Naive thymus-derived CD4-positive, alpha-beta T cell (primary cell): ENCODE results near the gene JMJD6. TPM values are rescaled to one million over a fixed set of nuclear protein-coding genes. Genes with fewer than 3 reads are reported as not detected.
"Not testable (repeated sequence)": the region's sequence is repeated elsewhere in the genome, so short reads cannot be mapped to it uniquely, and the experiment has no call there.

Source experiments
- ATAC-seq: fragments of 150-1000 bp; cut with Tn5 transposase; 2 replicates; pipeline ENCODE4 v1.10.0; 2021; ENCODE audit warnings: mild to moderate bottlenecking, moderate library complexity
- CTCF ChIA-PET: fragments of 350-600 bp; sonication (Branson Sonifier 250); formaldehyde crosslinking; loops from one replicate; lab custom pipeline; 2021; ENCODE audit warnings: antibody characterized with exemption; lab: Charles Lee
- POLR2A ChIA-PET: fragments of 350-600 bp; sonication (Branson Sonifier 250); formaldehyde crosslinking; loops from one replicate; lab custom pipeline; 2021; ENCODE audit warnings: antibody characterized with exemption, inconsistent platforms; lab: Charles Lee
- DNase-seq, 9 donors: peaks; one replicate each; pipeline versions ENCODE4 v3.0.0 to v3.0.0-alpha.2; 2020 to 2022; ENCODE audit warnings: mixed read lengths in 1 of 9
- H3K27ac ChIP-seq: one replicate; pipeline ENCODE4 v1.7.0; 2013; ENCODE audit warnings: mild to moderate bottlenecking, low read depth, low read length, moderate library complexity
- H3K27me3 ChIP-seq, 2 donors: one replicate each; pipeline ENCODE4 v1.7.0; 2013; ENCODE audit warnings: low read length in 2 of 2, mild to moderate bottlenecking in 2 of 2, moderate library complexity in 2 of 2; ENCODE audit not compliant: control insufficient read depth in 2 of 2, insufficient read depth in 2 of 2
- H3K36me3 ChIP-seq, 3 experiments: 1 replicate in 2 of 3; 2 replicates in 1 of 3; pipeline ENCODE4 v1.7.0; 2013; ENCODE audit warnings: low read length in 3 of 3, mild to moderate bottlenecking in 3 of 3, moderate library complexity in 1 of 3; ENCODE audit not compliant: insufficient read depth in 3 of 3, control insufficient read depth in 2 of 3
- H3K4me1 ChIP-seq, 2 donors: one replicate each; pipeline ENCODE4 v1.7.0; 2013; ENCODE audit warnings: low read length in 2 of 2, mild to moderate bottlenecking in 2 of 2, moderate library complexity in 1 of 2; ENCODE audit not compliant: control insufficient read depth in 2 of 2, insufficient read depth in 2 of 2
- H3K4me3 ChIP-seq: 2 replicates; pipeline ENCODE4 v1.7.0; 2013; ENCODE audit warnings: mild to moderate bottlenecking, low read length
- H3K9me3 ChIP-seq, 3 experiments: 1 replicate in 2 of 3; 2 replicates in 1 of 3; pipeline ENCODE4 v1.7.0; 2013; ENCODE audit warnings: low read length in 3 of 3; ENCODE audit not compliant: control insufficient read depth in 2 of 3
- H3K27ac Mint-ChIP-seq, 9 donors: one replicate each; pipeline ENCODE4 v1.8.0; 2020 to 2022; ENCODE audit warnings: mixed read lengths in 9 of 9, mild to moderate bottlenecking in 8 of 9, moderate library complexity in 5 of 9, inconsistent platforms in 2 of 9
- H3K27me3 Mint-ChIP-seq, 5 donors: one replicate each; pipeline ENCODE4 v1.8.0; 2021 to 2022; ENCODE audit warnings: mixed read lengths in 5 of 5, mild to moderate bottlenecking in 1 of 5
- H3K36me3 Mint-ChIP-seq, 5 donors: one replicate each; pipeline ENCODE4 v1.8.0; 2020 to 2022; ENCODE audit warnings: mixed read lengths in 5 of 5, mild to moderate bottlenecking in 3 of 5, inconsistent platforms in 1 of 5
- H3K4me1 Mint-ChIP-seq, 7 donors: one replicate each; pipeline ENCODE4 v1.8.0; 2020 to 2022; ENCODE audit warnings: mixed read lengths in 7 of 7, mild to moderate bottlenecking in 3 of 7, inconsistent platforms in 1 of 7
- H3K4me3 Mint-ChIP-seq, 10 donors: one replicate each; pipeline ENCODE4 v1.8.0; 2020 to 2022; ENCODE audit warnings: mild to moderate bottlenecking in 10 of 10, mixed read lengths in 10 of 10, moderate library complexity in 6 of 10, inconsistent platforms in 2 of 10
- H3K9me3 Mint-ChIP-seq, 11 donors: one replicate each; pipeline ENCODE4 v1.8.0; 2020 to 2022; ENCODE audit warnings: mixed read lengths in 11 of 11, mild to moderate bottlenecking in 4 of 11, inconsistent platforms in 1 of 11, moderate library complexity in 1 of 11
- intact Hi-C, 2 donors: fragments of 100-400 bp; cut with micrococcal nuclease; formaldehyde crosslinking; loops; one replicate each; pipeline ENCODE4 v1.15.1; 2023
- polyA plus RNA-seq, 2 donors: library from polyadenylated mRNA; unstranded; fragments of 300-500 nt; fragmentation: Illumina TruSeq; gene quantifications; one replicate each; pipeline ENCODE4 v1.2.3, GENCODE V29; 2021
- total RNA-seq, 6 experiments: library from RNA in 5 of 6; stranded (reverse) in 5 of 6; gene quantifications; 1 replicate in 5 of 6; 2 replicates in 1 of 6; pipeline ENCODE4 v1.2.3 and lab custom pipeline; 2021 to 2026

JMJD6 gene
- total and polyA plus RNA-seq, 7 experiments from 2014 or later: 18.5 to 132 (median 45.6) TPM

DNA sequence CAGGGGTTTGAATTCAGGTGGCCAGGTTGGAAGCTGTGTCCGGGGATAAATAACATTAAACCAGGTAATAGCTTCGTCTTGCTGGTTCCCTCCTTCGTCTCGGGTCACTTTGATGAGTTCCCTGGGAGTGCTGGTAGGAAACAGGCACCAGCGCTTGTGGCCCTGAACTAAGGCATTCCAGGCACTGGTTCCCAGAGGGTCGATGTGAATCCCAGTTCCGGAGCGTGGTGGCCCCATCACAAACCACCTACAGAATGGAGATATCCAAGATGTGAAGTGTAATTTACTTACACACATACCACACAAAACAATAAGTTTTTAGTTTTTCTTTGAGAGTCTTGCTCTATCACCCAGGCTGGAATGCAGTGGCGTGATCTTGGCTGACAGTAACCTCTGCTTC, 2.6 kb downstream of the JMJD6 start:
- peak overlapping the region in 1 of 10 donors; percentile 78 for H3K4me3 Mint-ChIP-seq
- H3K4me1 Mint-ChIP-seq: peaks cover 11 to 64% (median 38%) of the 10 kb centered on the region in 7 donors
- intact Hi-C loops: no loop called here
- no peaks in the 10 kb centered on the region for H3K27me3 ChIP-seq
- no peaks in the 10 kb centered on the region for H3K9me3 Mint-ChIP-seq
- ChIA-PET CTCF (interaction anchor here (0.6 to 4.1 kb wide), 2 partner anchors 11 to 200 kb away, joined by 3 to 22 read pairs; partner anchors contain the start of gene MXRA7), POLR2A (interaction anchor here (1.5 to 9.2 kb wide), 2 partner anchors 10 to 13 kb away, joined by 5 to 187 read pairs; partner anchors contain the start of genes MFSD11 and SRSF2)
- H3K9me3 ChIP-seq: no peaks in the 10 kb centered on the region
- H3K36me3 Mint-ChIP-seq: peaks cover 0 to 42% (median 21%) of the 10 kb centered on the region in 5 donors
- no peak overlapping the region for H3K27ac ChIP-seq
- H3K27ac Mint-ChIP-seq: peak overlapping the region in 2 of 9 donors; percentile 67 to 98
- no peak for ATAC-seq
- DNase-seq: no peak
- H3K27me3 Mint-ChIP-seq: no peaks in the 10 kb centered on the region
- H3K4me1 ChIP-seq: peaks cover 29 to 36% of the 10 kb centered on the region in 2 donors
- no peak overlapping the region for H3K4me3 ChIP-seq
- H3K36me3 ChIP-seq: peaks cover 21 to 53% (median 46%) of the 10 kb centered on the region in 3 experiments

DNA sequence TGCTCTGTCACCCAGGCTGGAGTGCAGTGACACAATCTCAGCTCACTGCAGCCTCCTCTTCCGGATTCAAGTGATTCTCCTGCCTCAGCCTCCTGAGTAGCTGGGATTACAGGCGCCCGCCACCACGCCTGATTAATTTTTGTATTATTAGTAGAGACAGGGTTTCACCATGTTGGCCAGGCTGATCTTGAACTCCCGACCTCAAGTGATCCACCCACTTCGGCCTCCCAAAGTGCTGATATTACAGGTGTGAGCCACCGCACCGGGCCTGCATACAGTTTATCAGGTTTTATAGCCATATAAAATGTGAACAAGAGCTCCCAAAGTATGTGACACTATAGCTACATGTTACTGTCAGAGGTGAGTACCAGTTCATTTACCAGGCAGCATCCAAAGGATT, 3.4 kb downstream of the JMJD6 start:
- H3K9me3 ChIP-seq, intact Hi-C loops, H3K27ac ChIP-seq, ATAC-seq, H3K4me3 ChIP-seq, H3K27me3 ChIP-seq, DNase-seq, H3K9me3 Mint-ChIP-seq, H3K27me3 Mint-ChIP-seq: not testable (repeated sequence)
- Mint-ChIP-seq H3K36me3 (peaks cover 0 to 49% (median 24%) of the 10 kb centered on the region in 5 donors), H3K27ac (peak overlapping the region in 2 of 9 donors; percentile 36 to 38), H3K4me3 (peak overlapping the region in 4 of 10 donors; percentile 12 to 48 (median 33)), H3K4me1 (peaks cover 11 to 57% (median 39%) of the 10 kb centered on the region in 7 donors)
- ChIA-PET POLR2A (interaction anchor here (0.7 to 9.2 kb wide), 3 partner anchors 9 to 351 kb away, joined by 3 to 187 read pairs (median 5); partner anchors contain the start of genes MFSD11 and SRSF2), CTCF (interaction anchor here (4.1 kb wide), 1 partner anchor 10 kb away, joined by 22 read pairs; the partner anchor contains the start of gene MXRA7)
- peaks cover 27 to 29% of the 10 kb centered on the region in 2 donors for H3K4me1 ChIP-seq
- H3K36me3 ChIP-seq: peaks cover 21 to 61% (median 50%) of the 10 kb centered on the region in 3 experiments

- no peak overlapping the region for H3K4me3 Mint-ChIP-seq
Observed at GRCh38 chr17:76722279-76722678, 4.1 kb downstream of the JMJD6 start.

DNA sequence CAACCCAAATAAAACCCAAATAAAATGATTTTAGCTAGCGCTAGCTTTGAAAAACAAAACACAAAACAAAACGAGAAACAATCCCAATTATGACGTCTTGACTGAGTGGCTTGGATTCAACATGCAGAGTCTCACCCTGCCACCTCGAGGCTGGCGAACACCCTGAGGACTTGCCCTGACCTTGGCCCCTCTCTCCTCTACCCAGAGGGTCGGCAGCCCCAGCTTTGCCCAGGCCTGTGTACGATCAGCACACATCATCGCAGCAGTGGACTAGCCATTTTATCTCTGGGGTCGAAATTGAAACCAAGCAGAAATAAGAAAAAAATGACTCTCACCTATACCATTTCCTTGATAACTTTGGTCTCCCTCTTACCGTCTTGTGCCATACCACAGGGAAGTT, 4.9 kb downstream of the JMJD6 start:
- Histone ChIP-seq H3K27me3 (no peaks in the 10 kb centered on the region), H3K4me1 (peaks cover 19 to 33% of the 10 kb centered on the region in 2 donors), H3K9me3 (no peaks in the 10 kb centered on the region), H3K4me3 (no peak overlapping the region), H3K27ac (no peak overlapping the region), H3K36me3 (peaks cover 21 to 76% (median 55%) of the 10 kb centered on the region in 3 experiments)
- peaks cover 13 to 50% (median 36%) of the 10 kb centered on the region in 7 donors for H3K4me1 Mint-ChIP-seq
- ATAC-seq (no peak), DNase-seq (no peak)
- H3K36me3 Mint-ChIP-seq: peaks cover 0 to 45% (median 24%) of the 10 kb centered on the region in 5 donors
- intact Hi-C loops: no loop called here
- CTCF ChIA-PET: interaction anchor here (0.7 to 4.1 kb wide), 2 partner anchors 9 to 216 kb away, joined by 3 to 22 read pairs; partner anchors contain the start of gene MXRA7
- no peaks in the 10 kb centered on the region for H3K9me3 Mint-ChIP-seq
- no peak overlapping the region for H3K4me3 Mint-ChIP-seq
- H3K27me3 Mint-ChIP-seq: no peaks in the 10 kb centered on the region
- H3K27ac Mint-ChIP-seq: peak overlapping the region in 6 of 9 donors; percentile 17 to 71 (median 54)
- POLR2A ChIA-PET: interaction anchor here (9.2 kb wide), 1 partner anchor 15 kb away, joined by 187 read pairs; the partner anchor contains the start of genes MFSD11 and SRSF2

More at GRCh38 chr17:76722279-76722678, 4.1 kb downstream of the JMJD6 start:
- intact Hi-C loops: no loop called here
- ATAC-seq: no peak
- ChIA-PET CTCF (interaction anchor here (0.7 to 4.1 kb wide), 2 partner anchors 10 to 217 kb away, joined by 3 to 22 read pairs; partner anchors contain the start of gene MXRA7), POLR2A (interaction anchor here (9.2 kb wide), 1 partner anchor 14 kb away, joined by 187 read pairs; the partner anchor contains the start of genes MFSD11 and SRSF2)
- Mint-ChIP-seq H3K27me3 (no peaks in the 10 kb centered on the region), H3K27ac (peak overlapping the region in 3 of 9 donors; percentile 20 to 46 (median 38)), H3K4me1 (peaks cover 11 to 50% (median 33%) of the 10 kb centered on the region in 7 donors), H3K36me3 (peaks cover 0 to 46% (median 24%) of the 10 kb centered on the region in 5 donors), H3K9me3 (no peaks in the 10 kb centered on the region)
- H3K4me3 ChIP-seq: no peak overlapping the region
- peaks cover 21 to 68% (median 54%) of the 10 kb centered on the region in 3 experiments for H3K36me3 ChIP-seq
- no peak for DNase-seq
- no peaks in the 10 kb centered on the region for H3K27me3 ChIP-seq
- H3K9me3 ChIP-seq: no peaks in the 10 kb centered on the region
- no peak overlapping the region for H3K27ac ChIP-seq
- peaks cover 20 to 25% of the 10 kb centered on the region in 2 donors for H3K4me1 ChIP-seq

DNA sequence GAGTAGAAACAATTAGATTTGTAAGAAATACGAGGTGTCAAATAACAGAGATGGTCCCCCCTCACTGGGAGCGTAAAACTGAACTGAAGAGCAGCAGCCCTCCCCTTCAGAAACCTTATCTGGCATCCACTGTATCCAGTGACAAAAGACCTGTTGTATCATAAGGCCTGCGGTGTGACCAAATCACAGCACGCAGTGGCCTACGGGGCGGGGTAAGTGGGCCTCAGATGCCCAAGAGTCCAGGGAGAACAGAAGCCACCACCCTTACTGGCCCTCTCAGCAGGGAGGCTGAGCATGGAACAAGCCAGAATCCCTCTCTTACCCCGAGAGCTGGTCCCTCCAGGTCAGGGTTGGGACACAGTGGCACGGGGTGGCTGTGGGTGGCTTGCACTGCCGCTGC, 5.5 kb downstream of the JMJD6 start:
- CTCF ChIA-PET: no interaction called here
- POLR2A ChIA-PET: interaction anchor here (9.2 kb wide), 1 partner anchor 16 kb away, joined by 187 read pairs; the partner anchor contains the start of genes MFSD11 and SRSF2
- peaks cover 19 to 35% of the 10 kb centered on the region in 2 donors for H3K4me1 ChIP-seq
- H3K27me3 ChIP-seq: no peaks in the 10 kb centered on the region
- H3K4me3 ChIP-seq: no peak overlapping the region
- no peaks in the 10 kb centered on the region for H3K9me3 ChIP-seq
- DNase-seq (no peak), ATAC-seq (no peak)
- no peak overlapping the region for H3K4me3 Mint-ChIP-seq
- intact Hi-C loops: no loop called here
- peak overlapping the region; percentile 17 for H3K27ac ChIP-seq
- H3K36me3 ChIP-seq: peaks cover 21 to 77% (median 55%) of the 10 kb centered on the region in 3 experiments
- H3K9me3 Mint-ChIP-seq: no peaks in the 10 kb centered on the region
- peak overlapping the region in 1 of 9 donors; percentile 41 for H3K27ac Mint-ChIP-seq
- no peaks in the 10 kb centered on the region for H3K27me3 Mint-ChIP-seq
- H3K4me1 Mint-ChIP-seq: peaks cover 17 to 53% (median 41%) of the 10 kb centered on the region in 7 donors
- H3K36me3 Mint-ChIP-seq: peaks cover 0 to 47% (median 24%) of the 10 kb centered on the region in 5 donors

DNA sequence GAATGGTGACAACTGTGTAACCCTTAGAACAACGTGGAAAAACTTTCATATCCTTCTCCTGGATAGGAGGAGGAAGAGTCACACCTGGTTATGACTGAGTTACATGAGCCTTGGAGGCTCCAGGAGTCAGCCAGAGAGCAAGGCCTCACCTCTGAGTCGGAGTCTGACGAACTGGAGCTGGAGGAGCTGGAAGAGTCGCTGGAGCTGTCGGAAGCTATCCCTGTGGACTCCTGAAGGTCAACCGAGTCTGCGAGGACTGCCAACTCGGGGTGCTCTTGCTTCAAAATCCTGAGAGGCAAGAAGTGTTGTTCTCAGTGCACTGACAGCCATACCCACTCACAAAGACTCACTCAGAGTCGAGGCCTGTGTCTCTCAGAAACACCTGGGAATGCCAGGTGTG, 6.2 kb downstream of the JMJD6 start:
- no peaks in the 10 kb centered on the region for H3K9me3 ChIP-seq
- H3K36me3 ChIP-seq: peaks cover 21 to 82% (median 55%) of the 10 kb centered on the region in 3 experiments
- H3K27ac ChIP-seq: no peak overlapping the region
- Mint-ChIP-seq H3K4me1 (peaks cover 19 to 53% (median 42%) of the 10 kb centered on the region in 7 donors), H3K27ac (peak overlapping the region in 4 of 9 donors; percentile 17 to 41 (median 32)), H3K27me3 (no peaks in the 10 kb centered on the region), H3K4me3 (no peak overlapping the region), H3K36me3 (peaks cover 0 to 46% (median 18%) of the 10 kb centered on the region in 5 donors), H3K9me3 (no peaks in the 10 kb centered on the region)
- CTCF ChIA-PET: no interaction called here
- DNase-seq: no peak
- no peak for ATAC-seq
- H3K27me3 ChIP-seq: no peaks in the 10 kb centered on the region
- peaks cover 17 to 34% of the 10 kb centered on the region in 2 donors for H3K4me1 ChIP-seq
- H3K4me3 ChIP-seq: no peak overlapping the region
- POLR2A ChIA-PET: interaction anchor here (0.6 kb wide), 1 partner anchor 32 kb away, joined by 6 read pairs; no protein-coding TSS in a partner anchor
- intact Hi-C loops: no loop called here
